GM23248 (cell line): ENCODE measurements around the gene SCNN1A.

Source experiments
- EZH2 ChIP-seq: fragments of 200-600 bp; sonication (generic); IDR thresholded peaks from 2 replicates; pipeline ENCODE4 v1.6.1; 2018; ENCODE audit warnings: antibody characterized with exemption, mild to moderate bottlenecking; ENCODE audit not compliant: insufficient read depth, poor library complexity, severe bottlenecking
- EZH2phosphoT487 ChIP-seq: fragments of 200-600 bp; sonication (generic); IDR thresholded peaks from 2 replicates; pipeline ENCODE4 v1.6.1; 2018; ENCODE audit warnings: antibody characterized with exemption, moderate library complexity, mild to moderate bottlenecking, low read depth; ENCODE audit not compliant: insufficient read depth

DNA sequence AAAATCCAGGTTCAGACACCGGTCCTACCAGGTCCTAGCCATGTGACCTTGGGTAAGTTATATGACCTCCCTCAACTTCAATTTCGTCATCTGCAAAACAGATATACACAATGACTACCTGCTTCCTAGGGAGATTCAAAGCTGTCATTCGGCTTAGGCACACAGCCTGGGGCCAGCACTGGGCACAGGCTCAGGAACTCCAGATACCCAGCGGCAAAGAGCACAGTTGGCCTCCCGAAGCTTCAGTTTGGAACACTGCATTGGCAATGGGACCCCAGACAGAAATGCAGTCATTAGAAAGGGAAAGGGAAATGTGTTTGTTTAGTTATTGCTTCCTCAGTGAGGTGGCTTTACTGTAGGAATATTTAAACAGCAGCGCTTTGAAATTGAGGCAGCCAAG lies 53.5 kb downstream of the SCNN1A start:
- TF ChIP-seq EZH2 (no peak), EZH2phosphoT487 (no peak)
